Stimulated activated CD4-positive, alpha-beta T cell treated with anti-CD3 and anti-CD28 coated beads, Interleukin-4, amount 100 ng/mL, for 1 hour (primary cell): ENCODE data around the gene SEC23A.
"Not testable (repeated sequence)": the region's sequence is repeated elsewhere in the genome, so short reads cannot be mapped to it uniquely, and the experiment has no call there.

ENCODE experiments used
- DNase-seq: peaks from one replicate; pipeline ENCODE4 v3.0.0-alpha.2; 2020

The SEC23A gene

GRCh38 chr14:39025810-39026627 lies 77.0 kb downstream of the SEC23A start:
- DNase-seq: no peak

- no peak for DNase-seq
These were observed 77.7 kb downstream of the SEC23A start for GRCh38 chr14:39025250-39025809.

- DNase-seq: no peak
These were observed 78.8 kb downstream of the SEC23A start for GRCh38 chr14:39023939-39024871.

- not testable (repeated sequence) for DNase-seq
These were observed 85.7 kb downstream of the SEC23A start for GRCh38 chr14:39017096-39018016.

- DNase-seq: no peak
These were observed 86.3 kb downstream of the SEC23A start for GRCh38 chr14:39016733-39017095.

GRCh38 chr14:39015964-39016577 lies 87.0 kb downstream of the SEC23A start:
- no peak for DNase-seq

GRCh38 chr14:39015360-39015961 lies 87.6 kb downstream of the SEC23A start:
- no peak for DNase-seq

- no peak for DNase-seq
These were observed 88.6 kb downstream of the SEC23A start for GRCh38 chr14:39014460-39014859.

- not testable (repeated sequence) for DNase-seq
These were observed 94.1 kb downstream of the SEC23A start for GRCh38 chr14:39008965-39009364.

GRCh38 chr14:39006721-39007410 lies 96.2 kb downstream of the SEC23A start:
- DNase-seq: no peak

GRCh38 chr14:39005044-39005880 lies 97.8 kb downstream of the SEC23A start:
- DNase-seq: no peak

- no peak for DNase-seq
These were observed 103.1 kb downstream of the SEC23A start for GRCh38 chr14:38999949-39000348.

- DNase-seq: no peak
These were observed 108.3 kb downstream of the SEC23A start for GRCh38 chr14:38994731-38995130.

- DNase-seq: no peak
These were observed 109.1 kb downstream of the SEC23A start for GRCh38 chr14:38993981-38994380.

GRCh38 chr14:38992067-38992844 lies 110.8 kb downstream of the SEC23A start:
- DNase-seq: no peak

- DNase-seq: no peak
These were observed 111.7 kb downstream of the SEC23A start for GRCh38 chr14:38991299-38991698.

- no peak for DNase-seq
These were observed 113.0 kb downstream of the SEC23A start for GRCh38 chr14:38989922-38990546.

- DNase-seq: no peak
These were observed 115.3 kb downstream of the SEC23A start for GRCh38 chr14:38987781-38988180.

GRCh38 chr14:38982837-38983236 lies 120.2 kb downstream of the SEC23A start:
- no peak for DNase-seq
